ENCODE measurements around the gene GNAI3. TPM values are rescaled to one million over a fixed set of nuclear protein-coding genes. Genes with fewer than 3 reads are reported as not detected.

Gene GNAI3
- total RNA-seq = 6.0 and 6.6 TPM in 2 replicates
- 3.8 TPM for polyA plus RNA-seq (2012)

DNA sequence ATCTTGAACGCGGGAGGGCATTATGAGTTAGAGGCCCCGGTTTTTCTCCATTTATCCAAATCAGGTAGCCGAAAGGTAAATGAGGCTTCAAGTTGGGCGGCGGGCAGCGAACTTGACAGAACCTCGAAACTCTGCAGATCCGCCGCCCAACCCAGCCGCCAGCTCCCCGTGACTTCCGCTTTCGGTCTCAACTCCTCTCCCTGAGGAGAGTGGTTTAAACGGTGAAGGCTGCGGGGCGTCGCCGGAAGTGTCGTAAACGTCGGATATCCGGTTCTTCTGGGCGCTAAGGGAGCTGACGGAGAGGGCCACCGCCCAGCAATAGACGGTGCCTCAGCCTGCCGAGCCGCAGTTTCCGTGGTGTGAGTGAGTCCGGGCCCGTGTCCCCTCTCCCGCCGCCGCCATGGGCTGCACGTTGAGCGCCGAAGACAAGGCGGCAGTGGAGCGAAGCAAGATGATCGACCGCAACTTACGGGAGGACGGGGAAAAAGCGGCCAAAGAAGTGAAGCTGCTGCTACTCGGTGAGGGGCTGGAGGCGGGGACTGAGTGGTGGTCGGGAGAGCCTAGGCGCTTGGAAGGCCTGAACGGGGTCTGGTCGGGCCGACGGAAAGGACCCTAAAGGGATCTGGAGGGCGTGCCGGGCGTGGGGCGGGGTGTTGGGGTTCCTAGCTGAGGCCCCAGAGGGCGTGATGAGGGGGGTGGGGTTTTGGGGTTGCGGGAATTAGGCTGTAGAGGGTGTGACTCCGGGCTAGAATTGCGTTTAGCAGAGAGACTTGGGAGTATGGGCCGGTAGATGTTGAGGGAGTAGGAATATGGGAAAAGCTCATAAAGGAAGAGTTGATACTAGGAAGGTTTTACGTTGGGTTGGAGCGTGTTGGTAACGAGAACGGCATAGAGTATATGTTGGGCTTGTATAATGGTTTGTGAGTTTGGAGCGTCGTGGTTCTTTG lies at the start of gene GNAI3:
GNAI3 (plus strand) TSS at position 295 of the 947 bp plus-strand sequence; CDS start at position 401, 106 bp downstream.
- peak; percentile 95 for DNase-seq (ENCODE audit: low read depth)

DNA sequence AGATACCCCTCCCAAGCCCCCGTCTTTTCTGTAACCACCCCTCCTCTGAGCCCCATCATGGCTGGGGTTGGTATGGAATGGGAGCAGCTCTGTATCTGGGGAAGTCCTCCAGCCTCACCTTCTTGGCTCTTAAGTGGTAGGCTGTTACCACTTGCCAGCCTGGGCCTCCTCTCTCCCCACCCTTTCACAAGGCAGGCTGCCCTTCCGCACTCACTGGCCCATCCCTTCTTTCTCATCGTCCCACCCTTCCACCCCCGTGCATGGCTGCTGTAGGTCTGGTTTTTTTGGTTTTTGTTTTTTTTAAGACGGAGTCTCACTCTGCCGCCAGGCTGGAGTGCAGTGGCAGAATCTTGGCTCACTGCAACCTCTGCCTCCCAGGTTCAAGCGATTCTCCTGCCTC lies 49.3 kb upstream of the GNAI3 start:
- no peak for DNase-seq (ENCODE audit: low read depth)

DNA sequence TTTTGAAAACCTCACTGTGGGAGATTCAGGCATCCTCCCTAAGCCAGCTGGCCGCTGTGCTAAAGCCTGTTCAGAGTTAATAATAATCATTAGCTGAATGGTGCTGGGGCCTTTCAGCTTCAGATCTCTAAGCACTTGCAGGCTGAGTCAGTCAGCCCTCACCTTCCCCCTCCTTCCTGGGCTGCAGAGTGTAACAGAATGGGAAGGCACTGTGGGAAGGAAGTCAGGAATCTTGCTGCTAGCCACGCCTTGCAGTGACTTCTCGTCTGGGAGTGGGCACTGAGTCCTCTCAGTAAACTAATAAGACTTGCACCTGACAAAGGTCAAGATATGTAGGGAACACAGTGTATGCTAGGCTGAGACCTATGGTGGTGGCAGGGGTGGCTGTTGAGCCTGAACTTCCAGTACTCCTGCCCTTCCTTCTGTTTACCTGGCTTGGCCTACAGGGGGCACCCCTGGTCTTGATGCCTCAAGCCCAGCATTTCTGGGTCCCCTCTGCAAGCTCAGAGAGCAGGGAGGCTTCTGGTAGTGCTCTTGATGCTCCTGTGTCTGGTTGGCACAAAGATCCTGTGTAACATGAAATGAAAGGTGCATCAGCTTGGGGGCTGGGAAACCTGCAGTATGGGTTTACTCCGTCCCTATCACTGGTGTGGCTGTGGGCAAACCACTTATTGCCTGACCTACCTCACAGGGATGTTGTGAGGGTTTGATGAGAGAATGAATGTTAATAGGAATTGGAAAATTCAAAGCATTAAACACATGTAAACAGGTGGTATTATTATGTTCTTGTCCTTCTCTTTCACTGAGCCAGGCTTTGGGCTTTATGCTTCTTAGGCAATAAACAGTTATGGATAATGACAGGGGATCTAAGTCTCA lies 48.5 kb upstream of the GNAI3 start:
- DNase-seq (ENCODE audit: low read depth) = peak; percentile 54

DNA sequence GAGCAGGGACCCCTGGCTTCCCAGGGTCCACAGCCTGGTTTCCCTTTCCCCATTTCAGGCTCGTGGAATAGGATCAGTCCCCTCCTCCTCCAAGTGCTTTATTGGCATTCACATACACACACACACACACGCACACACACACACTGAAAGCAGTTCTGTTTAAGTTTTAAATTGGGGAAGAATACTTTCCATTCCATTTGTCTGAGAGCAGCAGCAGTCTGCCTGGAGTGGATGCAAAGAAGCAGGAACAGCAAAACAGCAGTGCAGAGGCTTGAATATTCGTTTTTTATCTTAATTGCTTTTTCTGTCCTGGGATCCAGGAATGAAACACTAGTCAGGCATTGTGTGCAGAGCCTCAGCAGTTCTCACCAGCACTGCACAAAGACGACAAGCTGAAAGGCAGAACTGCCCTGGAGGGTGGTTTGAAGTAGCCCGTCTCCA lies 47.5 kb upstream of the GNAI3 start:
- no peak for DNase-seq (ENCODE audit: low read depth)

DNA sequence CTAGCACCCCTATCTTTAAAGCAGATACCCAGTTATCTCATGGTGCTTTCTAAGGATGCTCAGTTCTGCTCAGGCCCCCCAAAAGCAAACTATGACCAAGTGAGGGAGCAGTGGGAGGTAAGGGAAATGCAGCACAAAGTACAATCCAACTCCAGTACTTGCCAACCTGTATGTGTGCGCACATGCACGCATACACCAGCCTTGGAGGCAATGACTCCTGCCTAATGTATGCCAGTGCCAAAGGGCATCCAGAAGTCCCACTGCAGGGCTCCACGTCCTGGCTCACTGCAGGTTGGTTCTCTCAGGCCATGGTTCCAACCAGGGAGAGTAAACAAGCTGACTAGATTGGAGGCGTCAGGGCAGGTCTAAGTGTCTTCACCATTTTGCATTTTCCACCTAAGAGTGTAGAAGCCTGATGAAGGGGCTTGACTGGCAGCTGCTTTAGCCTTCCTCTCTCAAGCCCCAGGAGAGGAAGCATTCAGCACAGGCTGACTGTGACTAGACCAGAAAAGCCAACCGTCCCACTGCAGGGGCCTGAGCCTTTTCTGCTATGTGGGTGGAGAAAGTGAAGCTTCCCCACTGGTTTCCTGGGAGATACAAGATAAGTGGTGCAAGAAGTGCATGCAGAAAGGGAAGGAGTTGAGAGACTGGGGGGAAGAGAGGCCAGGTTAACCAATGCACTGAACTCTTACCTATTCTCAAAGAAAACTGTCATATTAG lies 46.6 kb upstream of the GNAI3 start:
- DNase-seq (ENCODE audit: low read depth) = no peak

DNA sequence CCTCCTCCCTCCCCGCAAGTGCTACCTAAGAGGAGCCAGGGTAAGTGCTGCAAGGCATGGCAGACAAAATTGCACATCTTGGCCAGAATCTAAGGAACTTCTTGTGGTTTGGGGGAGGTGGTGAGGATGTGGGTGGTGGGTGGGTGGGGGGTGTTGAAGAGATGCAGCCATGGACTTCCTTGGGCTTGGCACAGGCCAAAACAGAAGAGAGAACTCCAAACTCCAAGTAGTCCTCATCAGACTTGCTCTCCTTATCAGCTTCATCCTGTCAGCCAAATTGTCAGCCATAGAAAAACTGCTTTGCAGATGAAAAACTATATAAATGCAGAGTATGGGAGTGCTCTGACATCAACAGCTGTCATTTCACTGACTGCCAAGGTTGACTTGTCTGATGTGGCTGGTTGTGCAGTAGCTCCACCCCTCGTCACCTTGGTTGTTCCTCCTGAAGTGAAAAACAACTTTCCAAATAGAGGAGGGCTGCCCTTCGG lies 46.0 kb upstream of the GNAI3 start:
- DNase-seq (ENCODE audit: low read depth) = no peak

DNA sequence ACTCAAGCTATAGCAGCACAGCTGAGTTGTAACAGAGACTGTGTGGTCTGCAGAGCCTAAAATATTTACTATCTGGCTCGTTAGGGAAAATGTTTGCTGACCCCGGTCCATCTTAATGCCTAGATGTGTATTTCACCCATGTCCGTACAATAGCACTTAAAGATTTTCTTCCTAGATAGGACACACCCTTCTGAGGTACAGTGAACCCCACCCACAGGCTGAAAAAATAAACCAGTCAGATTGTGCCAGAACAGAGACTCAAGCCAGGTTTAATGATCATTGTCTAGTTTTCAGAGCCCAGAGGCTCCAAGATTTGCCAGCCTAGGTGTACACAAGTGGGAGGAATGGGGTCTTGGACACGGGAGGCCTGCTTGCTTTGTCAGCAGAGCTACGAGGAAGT lies 44.5 kb upstream of the GNAI3 start:
- no peak for DNase-seq (ENCODE audit: low read depth)

DNA sequence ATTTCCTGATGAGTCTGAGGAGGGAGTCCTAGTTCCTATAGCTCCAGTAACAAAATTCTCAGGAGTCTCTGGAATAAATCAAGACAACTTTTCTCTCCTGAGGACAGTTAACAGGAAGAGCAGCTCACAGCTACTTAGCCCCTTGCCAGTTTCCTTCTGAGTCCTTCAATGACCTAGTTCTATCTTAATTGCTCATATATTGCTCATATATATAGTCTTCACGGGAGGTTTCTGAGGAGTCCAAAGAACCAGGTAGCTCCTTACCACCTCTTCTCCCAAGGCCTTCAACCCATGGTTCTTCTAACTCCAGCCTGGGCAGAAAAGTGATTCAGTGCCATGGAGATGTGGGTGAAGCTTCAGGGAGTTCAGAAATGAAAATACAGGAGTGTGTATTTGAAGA lies 43.4 kb upstream of the GNAI3 start:
- DNase-seq (ENCODE audit: low read depth) = no peak

DNA sequence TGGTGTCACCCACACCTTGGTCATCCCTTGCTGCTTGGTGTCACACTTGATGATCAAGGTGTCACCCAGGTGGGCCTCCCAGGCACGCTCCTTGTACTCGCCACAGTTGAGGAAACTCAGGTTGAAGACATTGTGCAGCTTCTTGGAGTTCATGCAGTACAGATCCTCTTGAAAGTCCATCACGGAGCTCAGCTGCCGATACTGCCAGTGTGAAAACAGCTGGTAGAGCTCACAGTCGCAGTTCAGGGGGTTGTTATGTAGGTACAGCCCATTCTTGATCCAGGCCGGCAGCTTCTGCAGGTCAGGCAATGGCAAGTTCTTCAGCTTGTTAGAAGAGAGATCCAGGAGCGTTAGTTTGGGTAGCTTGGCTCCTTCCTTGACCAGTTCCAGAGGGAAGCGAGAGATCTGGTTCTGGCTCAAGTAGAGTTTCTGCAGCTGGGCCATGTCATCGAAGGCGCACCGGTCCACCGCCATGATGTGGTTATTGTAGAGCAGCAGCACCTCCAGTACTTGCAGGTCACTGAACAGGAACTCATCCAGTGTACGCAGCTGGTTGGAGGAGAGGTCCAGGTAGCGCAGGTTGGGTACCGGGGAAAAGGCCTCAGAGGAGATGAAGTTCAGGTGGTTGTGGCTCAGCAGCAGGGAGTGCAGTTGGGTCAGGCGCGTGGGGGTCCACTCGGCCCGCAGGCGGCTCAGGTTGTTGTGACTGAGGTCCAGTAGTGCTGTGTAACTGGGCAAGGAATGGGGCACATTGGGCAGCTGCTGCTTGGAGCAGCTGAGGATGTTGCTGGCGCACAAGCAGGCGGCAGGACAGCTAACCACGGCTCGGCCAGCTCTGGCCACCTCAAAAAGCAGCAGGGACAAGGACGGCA lies 40.2 kb upstream of the GNAI3 start:
- peak; percentile 73 for DNase-seq (ENCODE audit: low read depth)

DNA sequence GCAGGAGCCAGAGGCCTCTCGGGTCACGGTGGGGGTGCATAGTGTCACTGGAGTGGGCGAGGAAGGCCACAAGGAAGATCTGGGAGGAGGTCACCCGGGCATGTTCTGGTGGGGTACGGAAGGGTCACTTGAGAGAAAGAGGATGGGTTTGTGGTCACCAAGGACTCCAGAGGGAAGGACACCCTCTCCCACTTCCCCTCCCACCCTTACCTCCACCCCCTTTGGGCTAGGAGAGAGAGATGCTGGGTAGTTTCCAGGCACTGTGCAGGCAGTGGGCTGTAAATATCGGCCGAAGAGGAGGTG lies 39.6 kb upstream of the GNAI3 start:
- no peak for DNase-seq (ENCODE audit: low read depth)

DNA sequence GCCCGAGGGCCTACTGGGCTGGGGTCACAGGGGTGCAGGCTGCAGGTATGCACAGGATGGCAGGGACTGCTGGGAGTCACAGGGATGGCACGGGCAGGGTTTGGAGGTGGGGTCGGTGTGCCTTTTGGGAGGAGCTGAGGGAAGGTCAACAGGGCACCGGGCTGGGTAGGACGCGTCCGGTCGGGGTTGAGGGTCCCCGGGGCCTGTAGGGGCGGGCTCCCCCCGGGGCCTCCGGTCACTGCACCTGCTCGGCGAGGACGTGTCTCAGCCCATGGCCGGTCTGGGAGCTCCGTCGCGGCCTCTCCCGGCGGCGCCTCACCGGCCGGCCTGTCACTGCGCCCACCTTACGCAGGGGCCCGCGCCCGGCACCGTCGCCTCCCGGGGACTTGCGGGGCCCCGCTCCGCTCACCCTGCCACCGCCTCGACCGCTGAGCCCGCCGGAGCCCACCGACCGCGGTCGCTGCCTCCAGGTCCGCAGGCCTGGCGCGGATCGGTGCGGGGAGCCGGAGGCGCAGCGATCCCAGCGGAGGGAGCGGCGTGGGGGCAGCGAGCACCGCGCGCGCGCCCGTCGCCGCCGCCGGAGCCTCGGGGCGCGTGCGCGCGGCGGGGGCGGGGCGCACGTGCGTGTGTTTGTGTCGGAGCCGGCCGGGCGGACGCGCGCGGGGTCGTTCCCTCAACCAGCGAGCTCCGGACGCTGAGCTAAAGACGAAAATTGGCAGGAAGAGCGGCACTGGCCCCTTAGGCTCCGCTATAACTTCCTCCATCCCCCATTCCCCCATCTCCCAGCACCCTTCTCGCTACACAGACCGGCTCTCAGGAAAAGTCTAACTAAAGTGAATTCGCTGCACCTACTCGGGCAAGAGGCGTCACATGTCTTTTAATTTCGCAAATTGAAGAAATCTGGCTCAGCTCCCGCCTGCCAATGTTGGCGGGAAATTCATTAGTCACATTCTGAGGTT lies 39.0 kb upstream of the GNAI3 start, which contains the start of gene AMIGO1:
AMIGO1 (minus strand) TSS at position 552 of the 959 bp plus-strand sequence. CDS start 815 bp downstream, outside the sequence.
- no peak for DNase-seq (ENCODE audit: low read depth)

DNA sequence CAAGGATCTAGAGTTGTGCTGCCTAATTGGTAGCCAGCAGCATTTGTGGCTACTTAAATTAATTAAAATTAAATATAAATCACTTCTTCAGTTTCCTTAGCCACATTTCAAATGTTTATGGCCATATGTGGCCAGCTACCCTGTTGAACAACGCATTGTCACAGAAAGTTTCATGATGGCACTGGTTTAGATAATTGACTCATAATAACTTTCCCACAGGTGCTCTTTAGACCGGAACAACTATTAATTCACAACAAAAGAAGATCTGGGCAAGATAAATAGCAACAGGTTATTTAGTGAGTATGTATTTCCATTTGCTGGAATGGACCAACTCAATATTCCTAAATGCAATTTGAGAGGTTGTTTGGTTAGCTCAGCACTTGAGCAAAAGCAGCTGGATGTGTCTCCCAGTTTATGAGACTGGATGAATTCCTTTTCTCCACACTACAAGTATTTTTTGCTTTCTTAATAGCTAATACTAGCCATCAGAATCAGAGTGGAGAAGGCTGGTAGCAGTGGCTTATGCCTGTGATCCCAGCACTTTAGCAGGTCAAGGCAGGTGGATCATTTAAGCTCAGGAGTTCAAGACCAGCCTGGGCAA lies 35.2 kb upstream of the GNAI3 start:
- DNase-seq (ENCODE audit: low read depth) = no peak

DNA sequence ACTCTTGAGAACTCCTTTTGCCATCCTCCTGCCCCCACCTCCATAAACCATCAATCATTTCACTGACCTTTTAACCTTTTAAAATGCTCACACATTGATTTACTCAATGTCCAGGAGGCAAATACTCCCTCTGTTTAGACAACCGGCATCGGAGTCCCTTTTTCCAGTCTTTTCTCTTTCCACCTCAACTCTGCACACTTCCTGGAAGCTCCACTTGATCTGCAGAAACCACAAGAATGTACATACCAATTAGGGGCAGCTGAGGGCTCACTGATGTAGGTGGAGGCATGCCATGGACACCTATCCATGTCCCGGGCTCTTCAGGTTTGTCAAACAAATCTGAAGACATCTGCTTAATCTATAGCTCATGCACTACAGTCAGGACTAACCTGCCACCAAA lies 33.6 kb upstream of the GNAI3 start:
- no peak for DNase-seq (ENCODE audit: low read depth)

DNA sequence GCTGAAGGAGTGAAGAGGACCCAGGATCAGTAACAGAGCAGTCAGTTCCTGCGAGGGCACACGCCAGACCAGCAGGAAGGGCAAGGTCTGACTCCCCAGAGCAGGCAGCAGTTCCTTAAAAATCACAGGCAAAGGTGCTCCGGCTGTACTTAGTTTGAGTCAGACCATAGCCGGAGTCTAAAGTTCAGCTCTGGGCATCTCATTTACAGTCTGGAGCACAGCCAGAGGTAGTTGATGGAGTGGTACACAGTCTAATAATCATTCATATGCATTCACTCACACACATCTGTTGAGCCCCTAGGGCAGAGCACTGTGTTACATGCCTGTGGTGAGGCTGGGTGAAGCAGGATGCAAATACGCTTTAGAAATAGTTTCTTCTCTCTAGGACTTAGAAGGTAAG lies 31.5 kb upstream of the GNAI3 start:
- no peak for DNase-seq (ENCODE audit: low read depth)

DNA sequence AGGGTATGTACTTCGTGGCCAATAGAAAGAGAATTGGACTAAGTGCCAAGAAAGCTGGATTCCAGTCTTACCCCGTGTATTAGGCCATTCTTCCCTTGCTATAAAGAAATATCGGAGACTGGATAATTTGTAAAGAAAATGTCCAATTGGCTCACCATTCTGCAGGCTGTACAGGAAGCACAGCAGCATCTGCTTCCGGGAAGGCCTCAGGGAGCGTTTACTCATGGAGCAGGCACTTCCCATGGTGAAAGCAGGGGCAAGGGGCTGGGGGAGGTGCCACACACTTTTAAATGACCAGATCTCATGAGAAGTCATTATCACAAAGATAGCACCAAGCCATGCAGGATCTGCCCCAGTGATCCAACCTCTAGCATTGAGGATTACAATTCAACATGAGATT lies 31.1 kb upstream of the GNAI3 start:
- DNase-seq (ENCODE audit: low read depth) = no peak

DNA sequence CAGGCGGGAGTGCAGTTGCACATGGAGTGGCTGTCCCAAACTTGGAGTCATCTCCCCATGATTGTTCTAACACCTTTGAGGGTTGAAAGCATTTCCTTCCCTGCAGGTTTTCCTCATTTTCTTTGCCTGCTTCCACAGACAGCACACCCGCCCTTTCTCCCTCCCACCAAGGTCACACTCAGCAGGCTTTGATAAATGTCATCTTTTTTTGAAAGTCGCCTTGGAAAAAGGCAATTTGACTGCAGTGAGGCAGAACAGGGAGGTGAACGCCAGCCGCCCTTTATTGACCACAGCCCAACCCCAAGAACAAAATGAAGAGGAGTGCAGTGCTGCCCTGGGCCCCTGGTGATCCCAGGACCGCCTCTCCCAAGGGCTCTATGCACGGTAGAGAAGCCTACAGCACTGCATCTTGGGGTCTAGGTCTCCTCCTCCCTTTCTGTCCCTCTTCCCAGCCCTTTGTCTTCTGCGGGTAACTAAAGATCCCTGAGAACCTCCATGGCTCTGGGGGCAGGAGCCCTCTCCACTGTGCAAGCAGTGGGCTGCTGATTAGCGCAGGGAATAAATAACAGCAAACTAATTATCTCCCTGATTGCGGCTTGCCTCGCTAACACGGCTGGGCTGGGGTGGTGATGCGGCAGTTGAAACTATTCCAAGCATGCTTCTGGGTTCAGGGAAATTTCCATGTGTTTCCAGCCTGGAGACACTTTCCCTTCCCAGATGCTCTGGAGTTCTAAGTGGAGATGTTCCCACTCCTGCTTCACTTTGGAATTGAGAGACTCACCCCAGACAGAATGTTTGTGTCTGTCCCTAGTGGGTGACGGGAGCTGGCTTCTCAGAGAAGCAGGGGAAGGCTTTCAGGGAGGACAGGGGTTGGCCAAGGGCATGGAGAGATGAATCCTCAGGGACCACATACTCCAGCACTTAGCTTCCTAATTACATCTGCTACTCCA lies 27.1 kb upstream of the GNAI3 start:
- DNase-seq (ENCODE audit: low read depth) = no peak

DNA sequence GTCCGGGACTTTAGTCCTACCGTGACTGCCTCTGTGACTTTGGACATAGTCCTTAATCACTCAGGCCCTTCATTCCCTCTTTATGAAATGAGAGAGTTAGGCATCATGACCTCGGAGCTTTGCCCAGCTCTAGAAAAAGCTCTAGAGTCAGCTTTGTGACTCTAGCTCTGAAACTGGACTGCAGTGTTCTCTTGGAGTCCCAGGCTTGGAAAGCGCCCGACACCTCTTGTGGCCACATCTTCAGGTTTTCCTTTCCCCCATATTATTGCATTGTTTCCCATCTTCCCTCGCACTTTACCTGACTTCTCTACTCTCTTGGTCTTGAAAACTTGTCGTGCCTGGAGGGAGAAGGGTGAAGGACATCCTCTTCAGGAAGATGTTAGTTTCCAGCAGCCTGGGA lies 26.4 kb upstream of the GNAI3 start:
- DNase-seq (ENCODE audit: low read depth) = no peak
